Measurements from ENCODE around the gene LRP11.

The LRP11 gene

DNA sequence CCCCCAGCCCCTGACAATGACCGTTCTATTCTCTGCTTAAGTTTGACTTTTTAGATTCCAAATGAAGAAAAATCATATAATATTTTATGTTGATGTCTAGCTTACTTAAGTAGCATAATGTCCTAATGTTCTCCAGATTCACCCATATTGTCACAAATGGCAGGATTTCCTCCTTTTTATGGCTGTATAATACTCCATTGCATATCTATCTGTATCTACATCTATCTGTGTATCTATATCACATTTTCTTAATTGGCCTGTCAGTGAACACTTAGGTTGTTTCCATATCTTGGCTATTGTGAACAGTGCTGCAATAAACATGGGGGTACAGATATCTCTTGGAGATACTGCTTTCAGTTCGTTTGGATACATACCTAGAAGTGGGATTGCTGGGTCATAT, 7.0 kb upstream of the LRP11 start:
- Histone ChIP-seq H2AFZ (ENCODE audit: low read depth) (no peak overlapping the region), H3K79me2 (ENCODE audit: insufficient read depth, low read depth) (no peaks in the 10 kb centered on the region), H3K9ac (no peak overlapping the region), H3K36me3 (ENCODE audit: insufficient read depth) (0 out of 2 replicates have a peak, but pooled peaks cover 2% of the 10 kb centered on the region), H3K4me2 (no peak overlapping the region), H3K4me1 (ENCODE audit: low read depth, poor library complexity, severe bottlenecking) (no peaks in the 10 kb centered on the region), H3K4me3 (IDR thresholded peaks at IDR 0.05; ENCODE audit: insufficient read depth, low read depth, low read length) (no peak overlapping the region), H3K27me3 (ENCODE audit: insufficient read depth, low read depth) (no peaks in the 10 kb centered on the region), H3K27ac (no peak overlapping the region), H4K20me1 (ENCODE audit: insufficient read depth) (no peaks in the 10 kb centered on the region)
- TF ChIP-seq, protein P1, sequence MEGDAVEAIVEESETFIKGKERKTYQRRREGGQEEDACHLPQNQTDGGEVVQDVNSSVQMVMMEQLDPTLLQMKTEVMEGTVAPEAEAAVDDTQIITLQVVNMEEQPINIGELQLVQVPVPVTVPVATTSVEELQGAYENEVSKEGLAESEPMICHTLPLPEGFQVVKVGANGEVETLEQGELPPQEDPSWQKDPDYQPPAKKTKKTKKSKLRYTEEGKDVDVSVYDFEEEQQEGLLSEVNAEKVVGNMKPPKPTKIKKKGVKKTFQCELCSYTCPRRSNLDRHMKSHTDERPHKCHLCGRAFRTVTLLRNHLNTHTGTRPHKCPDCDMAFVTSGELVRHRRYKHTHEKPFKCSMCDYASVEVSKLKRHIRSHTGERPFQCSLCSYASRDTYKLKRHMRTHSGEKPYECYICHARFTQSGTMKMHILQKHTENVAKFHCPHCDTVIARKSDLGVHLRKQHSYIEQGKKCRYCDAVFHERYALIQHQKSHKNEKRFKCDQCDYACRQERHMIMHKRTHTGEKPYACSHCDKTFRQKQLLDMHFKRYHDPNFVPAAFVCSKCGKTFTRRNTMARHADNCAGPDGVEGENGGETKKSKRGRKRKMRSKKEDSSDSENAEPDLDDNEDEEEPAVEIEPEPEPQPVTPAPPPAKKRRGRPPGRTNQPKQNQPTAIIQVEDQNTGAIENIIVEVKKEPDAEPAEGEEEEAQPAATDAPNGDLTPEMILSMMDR (conservative IDR thresholded peaks at IDR 0.05; ENCODE audit: low read depth, low read length), result no peak

DNA sequence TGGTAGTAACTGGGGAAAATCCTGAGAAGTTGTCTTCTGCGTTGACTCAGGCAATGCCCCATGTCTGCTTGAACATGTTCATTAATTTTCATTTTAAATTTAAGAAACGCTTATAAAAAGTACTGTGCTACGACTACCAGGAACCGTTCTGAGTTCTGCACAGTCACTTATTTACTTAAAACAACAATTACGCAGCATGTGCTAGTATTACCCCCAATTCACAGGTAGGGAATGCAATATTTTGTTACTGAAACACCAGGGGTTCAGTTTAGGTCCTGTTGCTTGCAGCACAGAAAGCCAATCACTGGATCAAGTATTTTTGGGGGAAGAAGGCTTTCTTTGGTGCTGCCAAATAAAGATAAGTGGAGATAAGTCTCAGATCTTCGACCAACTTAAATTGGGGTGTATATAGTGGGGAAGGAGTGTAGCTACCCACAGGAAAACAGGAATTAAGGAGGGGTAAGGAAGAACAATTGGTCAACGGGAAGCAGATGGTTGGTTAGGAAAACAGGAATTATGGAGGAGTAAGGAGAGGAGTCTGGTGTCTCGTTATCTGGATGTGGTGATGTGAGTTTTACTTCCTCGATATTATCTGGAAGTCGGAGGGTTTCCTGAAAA, 5.2 kb upstream of the LRP11 start:
- Histone ChIP-seq H2AFZ (ENCODE audit: low read depth) (no peak overlapping the region), H3K79me2 (ENCODE audit: insufficient read depth, low read depth) (no peaks in the 10 kb centered on the region), H3K27ac (no peak overlapping the region), H3K4me2 (no peak overlapping the region), H3K4me1 (ENCODE audit: low read depth, poor library complexity, severe bottlenecking) (peaks cover 7% of the 10 kb centered on the region), H3K27me3 (ENCODE audit: insufficient read depth, low read depth) (no peaks in the 10 kb centered on the region), H3K9ac (no peak overlapping the region), H3K4me3 (IDR thresholded peaks at IDR 0.05; ENCODE audit: insufficient read depth, low read depth, low read length) (no peak overlapping the region), H3K36me3 (ENCODE audit: insufficient read depth) (no peaks in the 10 kb centered on the region), H4K20me1 (ENCODE audit: insufficient read depth) (no peaks in the 10 kb centered on the region)
- TF ChIP-seq, protein P1 (conservative IDR thresholded peaks at IDR 0.05; ENCODE audit: low read depth, low read length), result no peak

DNA sequence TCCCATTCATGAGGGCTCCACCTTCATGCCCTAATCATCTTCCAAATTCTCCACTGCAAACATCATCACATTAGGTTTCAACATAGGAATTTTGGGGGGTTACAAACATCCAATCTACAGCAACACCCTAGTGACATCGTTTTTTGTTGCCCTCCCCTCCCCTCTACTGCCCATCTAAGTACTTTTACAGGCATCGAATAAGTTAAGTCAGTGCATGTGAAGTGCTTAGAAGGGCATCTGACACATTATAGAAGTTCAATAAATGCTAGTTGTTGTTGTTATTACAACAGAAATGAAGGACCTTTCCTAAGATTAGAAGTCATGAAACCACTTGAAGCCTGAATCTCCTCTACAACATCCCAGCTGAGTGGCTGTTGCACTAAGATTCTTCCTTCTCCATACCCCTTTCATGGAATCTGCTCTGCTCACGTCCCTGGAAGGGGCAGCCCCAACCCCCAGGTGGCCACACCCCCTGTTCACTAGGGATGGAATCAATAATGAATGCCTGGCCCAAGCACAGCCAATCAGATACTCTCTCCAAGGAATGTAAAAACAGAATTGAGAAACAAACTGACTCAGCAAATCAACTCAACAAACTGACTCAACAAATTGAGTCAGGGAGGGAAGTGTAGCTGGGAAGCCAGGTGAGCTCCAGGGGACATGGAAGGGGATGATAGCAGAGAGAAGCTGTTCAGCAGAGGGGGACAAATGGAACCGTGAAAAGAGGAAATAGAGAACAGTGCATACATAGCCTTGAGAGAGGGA, 3.9 kb upstream of the LRP11 start:
- H3K4me3 ChIP-seq (IDR thresholded peaks at IDR 0.05; ENCODE audit: insufficient read depth, low read depth, low read length), result no peak overlapping the region
- no peaks in the 10 kb centered on the region for H3K36me3 ChIP-seq (ENCODE audit: insufficient read depth)
- H2AFZ ChIP-seq (ENCODE audit: low read depth), result no peak overlapping the region
- no peaks in the 10 kb centered on the region for H4K20me1 ChIP-seq (ENCODE audit: insufficient read depth)
- H3K4me1 ChIP-seq (ENCODE audit: low read depth, poor library complexity, severe bottlenecking), result peaks cover 7% of the 10 kb centered on the region
- H3K27me3 ChIP-seq (ENCODE audit: insufficient read depth, low read depth), result no peaks in the 10 kb centered on the region
- H3K27ac ChIP-seq, result no peak overlapping the region
- TF ChIP-seq, protein P1 (conservative IDR thresholded peaks at IDR 0.05; ENCODE audit: low read depth, low read length), result no peak
- H3K79me2 ChIP-seq (ENCODE audit: insufficient read depth, low read depth), result no peaks in the 10 kb centered on the region
- H3K4me2 ChIP-seq, result no peak overlapping the region
- no peak overlapping the region for H3K9ac ChIP-seq

DNA sequence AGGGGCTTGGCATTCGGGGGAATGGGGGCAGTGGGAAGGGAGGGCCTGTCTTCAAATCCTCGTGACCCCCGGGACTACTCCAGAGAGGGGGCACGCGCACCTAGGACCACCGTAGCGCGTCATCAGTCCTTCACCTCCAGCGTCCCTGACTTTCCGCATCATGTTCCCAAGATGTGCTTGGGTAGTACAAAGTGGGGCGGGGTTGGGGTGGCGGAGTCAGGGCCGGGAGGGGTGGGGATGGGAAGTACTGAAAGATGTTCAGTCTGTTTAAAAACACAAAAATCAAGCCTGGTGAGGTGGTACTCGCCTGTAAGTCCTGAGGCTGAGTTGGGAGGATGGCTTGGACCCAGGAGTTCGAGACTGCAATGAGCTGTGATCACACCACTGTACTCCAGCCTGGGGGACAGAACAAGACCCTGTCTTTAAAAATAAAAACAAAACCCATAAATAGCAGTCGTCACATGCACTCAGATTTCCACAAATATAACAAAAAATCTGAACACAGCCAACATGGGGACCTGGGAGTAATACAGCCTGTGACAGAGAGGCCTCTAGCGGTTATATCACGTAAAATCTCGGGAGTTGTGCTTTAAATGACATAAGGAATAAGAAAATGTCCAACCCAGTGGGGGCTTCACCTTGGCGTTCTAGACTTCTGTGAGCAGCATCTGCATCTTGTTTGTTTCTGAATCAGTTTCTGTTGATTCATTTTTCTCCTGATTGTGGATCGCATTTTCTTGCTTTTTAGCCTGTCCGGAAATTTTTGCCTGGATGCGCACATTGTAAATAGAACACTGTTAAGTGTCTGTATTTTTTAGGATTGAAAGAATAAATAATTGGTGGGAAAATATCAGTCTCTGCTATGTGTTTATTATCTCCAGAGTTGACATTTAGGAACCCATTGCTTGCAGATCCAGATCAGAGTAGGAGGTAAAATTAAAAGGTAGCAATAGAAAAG, 698 bp upstream of the LRP11 start:
- H3K36me3 ChIP-seq (ENCODE audit: insufficient read depth), result no peaks in the 10 kb centered on the region
- H3K4me3 ChIP-seq (IDR thresholded peaks at IDR 0.05; ENCODE audit: insufficient read depth, low read depth, low read length), result no peak overlapping the region
- peak overlapping the region; percentile 84 for H3K4me2 ChIP-seq
- H3K79me2 ChIP-seq (ENCODE audit: insufficient read depth, low read depth), result no peaks in the 10 kb centered on the region
- no peaks in the 10 kb centered on the region for H3K27me3 ChIP-seq (ENCODE audit: insufficient read depth, low read depth)
- peak overlapping the region; percentile 97 for H2AFZ ChIP-seq (ENCODE audit: low read depth)
- no peaks in the 10 kb centered on the region for H4K20me1 ChIP-seq (ENCODE audit: insufficient read depth)
- no peak overlapping the region for H3K27ac ChIP-seq
- TF ChIP-seq, protein P1 (conservative IDR thresholded peaks at IDR 0.05; ENCODE audit: low read depth, low read length), result peak; percentile 67
- peak overlapping the region; percentile 35; the same call in 1 of the 2 replicates for H3K9ac ChIP-seq
- peaks cover 7% of the 10 kb centered on the region for H3K4me1 ChIP-seq (ENCODE audit: low read depth, poor library complexity, severe bottlenecking)

All from KMS-11 (cell line).